HG03521 (cell line): Measurements from ENCODE around the gene EFCAB5.
A peak's percentile ranks its signal among the peaks of the same experiment; 100 is the strongest.
"Not testable (repeated sequence)": the region's sequence is repeated elsewhere in the genome, so short reads cannot be mapped to it uniquely, and the experiment has no call there.

Experiments
- ATAC-seq: cut with Tn5 transposase; IDR thresholded peaks from one replicate; pipeline ENCODE4 v1.9.1; 2021; ENCODE audit warnings: mild to moderate bottlenecking, moderate library complexity; ENCODE audit not compliant: unreplicated experiment

EFCAB5 gene

DNA sequence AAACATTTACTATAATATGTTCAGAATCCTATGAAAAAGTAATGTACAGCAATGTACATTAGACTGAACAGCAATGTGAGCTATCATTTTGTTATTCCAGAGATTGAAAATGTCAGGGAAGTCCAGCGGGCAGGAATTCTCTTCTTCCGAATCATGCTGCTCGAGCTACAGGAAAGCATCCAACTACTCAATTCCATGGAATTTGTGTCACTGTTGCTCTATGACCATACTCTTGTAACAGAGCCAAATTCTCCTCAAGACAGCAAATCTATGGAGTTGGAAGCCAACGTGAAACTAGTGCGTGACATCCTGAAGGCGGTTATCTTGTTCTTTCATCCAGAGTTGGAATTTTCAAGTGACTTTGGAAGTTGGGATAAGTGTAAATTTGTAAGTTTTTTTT is 150.3 kb downstream of the EFCAB5 start:
- no peak for ATAC-seq

- ATAC-seq: no peak
These were observed 151.5 kb downstream of the EFCAB5 start for GRCh38 chr17:30092886-30093285.

DNA sequence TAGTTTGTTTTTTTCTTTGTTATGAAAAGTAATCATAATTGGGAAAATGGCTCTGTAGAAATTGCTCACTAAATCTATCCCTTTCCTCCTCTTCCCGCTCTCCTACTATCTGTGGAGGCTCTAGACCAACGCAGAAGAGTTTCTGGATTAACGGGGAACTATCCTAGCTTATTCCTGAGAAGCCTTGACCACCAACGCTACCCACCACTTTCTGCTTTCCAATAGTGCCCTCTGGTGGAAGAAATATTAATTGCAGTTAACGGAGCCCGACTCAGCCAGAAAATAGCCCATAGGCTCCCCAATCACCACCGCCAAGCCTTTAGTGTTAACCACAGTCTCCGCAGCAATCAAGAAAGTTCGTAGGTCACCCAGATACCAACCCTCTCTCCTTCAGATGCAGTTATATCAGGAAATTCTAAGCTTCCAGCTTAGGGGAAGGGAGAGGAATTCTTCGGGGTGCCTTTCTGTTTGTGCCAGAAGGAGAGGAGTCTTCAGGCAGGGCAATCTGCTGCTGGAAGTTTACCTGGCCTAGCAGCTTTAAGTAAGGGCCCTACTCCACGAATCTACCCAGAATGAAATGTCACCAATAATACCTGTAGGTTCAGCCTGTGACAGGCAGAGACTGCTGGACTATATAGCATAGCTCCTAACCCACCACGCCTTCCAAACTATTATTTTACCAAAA is 152.2 kb downstream of the EFCAB5 start:
- ATAC-seq: no peak

DNA sequence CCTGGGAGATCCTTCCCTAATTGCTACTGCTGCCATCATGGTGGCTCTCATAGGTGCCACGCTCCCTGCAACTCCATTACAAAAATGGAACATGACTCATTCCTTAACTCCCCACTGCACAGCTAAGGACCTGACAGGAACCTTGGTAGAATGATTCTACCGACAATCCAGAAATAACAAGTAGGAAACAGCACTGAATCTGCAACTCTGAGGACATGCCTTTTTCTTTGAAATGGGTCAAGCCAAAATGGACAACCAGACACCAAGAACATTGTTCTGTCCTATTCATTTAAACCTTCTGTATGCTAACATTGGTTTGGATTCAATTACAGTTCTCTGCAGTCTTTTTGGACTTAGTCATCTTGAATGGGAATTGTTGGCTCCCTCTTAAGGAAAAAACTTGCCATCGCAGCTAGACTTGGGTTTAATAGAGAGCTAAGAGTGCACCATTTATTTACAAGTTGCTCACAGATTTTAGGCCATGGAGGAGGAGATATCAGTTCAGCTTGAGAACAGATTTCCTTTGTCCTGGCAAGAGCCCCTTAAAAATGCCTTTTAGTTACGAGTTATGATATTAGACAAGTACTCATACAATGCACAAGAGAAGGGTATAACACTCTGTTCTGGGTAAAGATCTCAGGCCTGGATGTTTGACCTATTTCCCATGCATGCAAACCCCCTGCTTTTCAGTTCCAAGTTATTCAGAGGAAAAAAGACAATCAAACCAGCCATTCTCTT is 154.2 kb downstream of the EFCAB5 start:
- ATAC-seq: no peak

- ATAC-seq: no peak
These were observed 160.4 kb downstream of the EFCAB5 start for GRCh38 chr17:30101686-30102390.

DNA sequence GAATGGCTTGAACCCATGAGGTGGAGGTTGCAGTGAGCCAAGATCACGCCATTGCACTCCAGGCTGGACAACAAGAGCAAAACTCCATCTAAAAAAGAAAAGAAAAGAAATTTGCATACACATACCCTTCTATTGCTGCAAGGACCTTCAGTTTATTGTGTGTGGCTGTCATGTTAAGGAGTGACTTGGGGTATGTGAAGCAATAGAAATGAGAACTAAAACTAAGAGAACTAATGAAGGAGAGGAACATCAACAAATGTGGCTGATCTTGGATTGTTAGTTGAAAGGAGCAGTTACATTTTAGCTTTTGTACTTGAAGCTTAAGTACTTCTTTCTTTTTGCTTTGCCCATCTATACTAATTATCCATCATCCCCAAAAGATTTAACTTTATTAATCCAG is 162.5 kb downstream of the EFCAB5 start:
- no peak for ATAC-seq

GRCh38 chr17:30104575-30105339 is 163.3 kb downstream of the EFCAB5 start:
- no peak for ATAC-seq

DNA sequence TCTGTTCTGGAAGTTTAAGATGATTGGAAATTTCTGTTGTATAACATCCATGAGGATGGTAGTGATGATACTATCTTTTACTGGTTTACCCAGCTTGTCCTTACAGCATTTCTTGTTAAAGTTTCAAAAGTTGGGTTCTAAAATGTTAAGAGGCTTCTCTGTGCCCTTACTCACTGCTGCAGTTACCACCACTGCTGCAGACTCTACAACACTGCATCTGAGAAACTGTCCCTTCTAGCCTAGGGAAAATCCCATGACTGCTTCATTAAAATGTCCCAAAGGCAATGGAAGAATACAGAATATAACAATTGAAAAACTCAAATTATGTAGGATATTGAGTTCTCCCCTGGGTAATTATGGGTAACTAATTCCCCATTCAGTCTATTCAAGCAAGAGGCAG is 171.4 kb downstream of the EFCAB5 start:
- ATAC-seq: no peak

GRCh38 chr17:30113213-30113612 is 171.8 kb downstream of the EFCAB5 start:
- no peak for ATAC-seq

DNA sequence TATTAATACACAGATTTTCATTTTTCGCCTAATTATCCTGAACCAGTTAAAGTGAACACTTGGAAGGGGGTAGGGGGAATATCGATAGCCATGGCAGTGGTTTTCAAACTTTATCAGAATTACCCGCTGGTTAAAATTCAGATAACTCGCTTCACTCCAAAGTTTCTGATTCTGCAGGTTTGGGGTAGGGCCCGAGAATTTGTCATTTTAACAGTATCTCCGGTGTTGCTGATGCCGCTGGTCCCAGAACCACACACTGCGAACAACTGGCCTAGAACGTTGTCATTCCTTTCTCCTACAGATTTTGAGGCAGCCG is 174.9 kb downstream of the EFCAB5 start:
- ATAC-seq: no peak

DNA sequence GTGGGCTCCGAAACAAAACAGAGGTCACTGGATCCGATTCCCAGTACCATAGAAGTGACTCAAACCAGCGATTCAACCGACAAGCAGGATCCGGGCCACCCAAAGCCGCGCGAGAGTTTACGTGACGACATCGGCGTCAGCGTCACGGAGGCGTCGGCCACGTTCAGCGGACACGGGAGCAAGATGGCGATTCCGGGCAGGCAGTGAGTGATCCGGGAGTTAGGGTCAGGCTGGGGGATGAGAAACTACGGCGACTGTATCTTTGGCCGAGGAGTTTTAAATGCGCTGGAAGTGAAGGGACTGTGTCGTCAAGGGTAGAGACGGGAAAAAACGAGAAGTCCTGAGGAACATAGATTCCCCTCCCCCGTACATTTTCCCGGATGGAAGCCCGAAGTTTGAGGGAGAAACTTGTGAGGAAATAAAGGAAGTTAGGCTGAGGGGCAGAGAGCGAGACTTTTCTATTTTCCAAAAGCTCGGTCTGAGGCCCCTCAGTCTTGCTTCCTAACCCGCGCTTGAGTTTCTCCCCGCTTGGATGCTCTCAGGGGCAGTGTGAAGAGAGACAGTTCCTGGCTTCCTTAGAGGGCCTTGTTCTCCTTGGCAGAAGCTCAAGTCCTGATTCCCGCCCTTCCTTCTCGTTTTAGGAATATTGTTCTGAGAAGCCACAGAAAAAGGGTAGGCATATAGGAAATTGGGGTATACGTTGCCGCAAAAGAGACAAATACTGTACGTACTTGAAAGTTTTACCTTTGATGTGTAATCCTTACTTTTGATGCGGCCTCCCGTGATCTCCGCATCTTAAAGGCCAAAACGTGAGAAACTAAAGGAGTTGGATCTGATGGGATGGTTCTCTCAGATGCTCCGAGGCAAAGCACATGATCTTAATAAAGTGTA is 175.5 kb downstream of the EFCAB5 start, which contains the start of gene NSRP1:
Gene NSRP1 (plus strand): TSS at position 156 of the 891 bp plus-strand sequence. CDS start 28 bp downstream, at position 184.
- peak; percentile 81 for ATAC-seq

GRCh38 chr17:30117675-30118081 is 176.2 kb downstream of the EFCAB5 start:
- ATAC-seq: no peak

DNA sequence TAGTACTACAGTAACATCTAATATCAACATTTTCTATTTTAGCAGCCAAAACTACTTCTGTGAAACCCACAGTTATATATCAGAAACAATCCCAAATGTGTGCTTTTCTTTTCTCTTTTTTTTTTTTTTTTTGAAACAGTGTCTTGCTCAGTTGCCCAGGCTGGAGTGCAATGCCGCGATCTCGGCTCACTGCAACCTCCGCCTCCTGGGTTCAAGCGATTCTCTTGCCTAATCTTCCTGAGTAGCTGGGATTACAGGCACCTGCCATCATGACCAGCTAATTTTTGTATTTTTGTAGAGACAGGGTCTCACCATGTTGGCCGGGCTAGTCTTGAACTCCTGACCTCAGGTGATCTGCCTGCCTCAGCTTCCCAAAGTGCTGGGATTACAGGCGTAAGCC is 177.2 kb downstream of the EFCAB5 start:
- not testable (repeated sequence) for ATAC-seq

DNA sequence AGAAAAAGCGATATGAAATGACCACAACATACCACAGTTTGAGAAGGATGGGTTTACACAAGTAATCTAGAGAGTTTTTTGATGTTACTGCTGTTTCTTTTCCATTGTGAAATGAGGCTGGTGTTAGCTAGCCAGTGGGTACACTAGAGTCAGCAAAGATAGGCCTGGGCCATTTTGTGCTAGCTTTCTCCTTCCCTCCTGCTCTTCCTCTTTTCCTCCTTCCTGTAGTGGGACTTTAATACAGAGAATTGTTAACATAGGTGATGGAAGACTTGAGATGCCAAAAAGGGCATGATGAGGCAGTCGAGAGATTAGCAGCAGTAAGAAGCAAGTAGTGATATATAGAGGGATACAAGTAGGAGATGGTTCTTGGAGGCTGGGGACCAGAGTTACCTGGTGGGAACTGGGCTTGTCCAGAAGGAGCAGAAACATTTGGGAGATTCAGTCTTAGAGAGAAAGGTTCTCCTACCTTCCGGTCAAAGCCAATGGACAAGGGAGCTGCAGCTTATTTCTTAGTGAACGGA is 182.9 kb downstream of the EFCAB5 start:
- no peak for ATAC-seq

- ATAC-seq: no peak
These were observed 188.7 kb downstream of the EFCAB5 start for GRCh38 chr17:30130121-30130520.

DNA sequence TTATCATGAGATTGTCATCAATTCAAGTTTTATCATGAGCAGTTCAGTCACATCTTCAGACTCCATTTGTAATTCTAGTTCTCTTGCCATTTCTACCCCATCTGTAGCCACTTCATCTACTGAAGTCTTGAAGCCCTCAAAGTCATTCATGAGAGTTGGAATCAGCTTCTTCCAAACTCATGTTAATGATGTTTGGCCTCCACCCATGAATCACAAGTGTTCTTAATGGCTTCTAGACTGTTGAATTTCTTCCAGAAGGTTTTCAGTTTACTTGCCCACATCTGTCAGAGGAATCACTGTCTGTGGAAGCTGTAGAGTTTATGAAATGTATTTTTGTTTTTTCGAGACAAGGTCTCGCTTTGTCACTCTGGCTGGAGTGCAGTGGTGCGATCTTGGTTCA is 191.2 kb downstream of the EFCAB5 start:
- no peak for ATAC-seq

DNA sequence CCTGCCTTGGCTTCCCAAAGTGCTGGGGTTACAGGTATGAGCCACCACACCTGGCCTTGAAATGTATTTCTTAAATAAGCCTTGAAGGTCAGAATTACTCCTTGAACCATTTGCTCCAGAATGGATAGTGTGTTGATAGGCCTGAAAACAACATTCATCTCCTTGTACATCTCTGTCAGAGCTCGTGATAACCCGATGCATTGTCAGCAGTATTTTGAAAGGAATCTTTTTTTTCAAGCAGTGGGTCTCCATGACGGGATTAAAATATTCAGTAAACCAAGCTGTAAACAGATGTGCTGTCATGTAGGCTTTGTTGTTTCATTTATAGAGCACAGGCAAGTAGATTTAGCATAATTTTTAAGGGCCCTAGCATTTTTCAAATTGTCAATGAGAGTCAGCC is 191.8 kb downstream of the EFCAB5 start:
- ATAC-seq: no peak

GRCh38 chr17:30134551-30134950 is 193.1 kb downstream of the EFCAB5 start:
- no peak for ATAC-seq

- ATAC-seq: no peak
These were observed 195.7 kb downstream of the EFCAB5 start for GRCh38 chr17:30137158-30137557.

DNA sequence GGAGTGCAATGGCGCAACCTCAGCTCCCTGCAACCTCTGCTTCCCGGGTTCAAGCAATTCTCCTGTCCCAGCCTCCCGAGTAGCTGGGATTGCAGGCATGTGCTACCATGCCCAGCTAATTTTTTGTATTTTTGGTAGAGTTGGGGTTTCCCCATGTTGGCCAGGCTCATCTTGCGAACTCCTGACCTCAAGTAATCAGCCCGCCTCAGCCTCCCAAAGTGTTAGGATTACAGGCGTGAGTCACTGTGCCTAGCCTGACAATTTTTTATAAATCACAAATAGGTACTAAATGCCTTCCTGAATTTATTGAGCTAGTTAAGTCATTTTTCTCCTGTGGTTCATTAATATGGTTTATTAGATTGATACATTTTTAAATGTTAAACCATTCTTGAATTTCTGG is 206.4 kb downstream of the EFCAB5 start:
- ATAC-seq: not testable (repeated sequence)
